ENCODE measurements around the gene RCBTB1. TPM values are rescaled to one million over a fixed set of nuclear protein-coding genes. Genes with fewer than 3 reads are reported as not detected.

The RCBTB1 gene
- total RNA-seq, 1 experiment from 2014 or later = 16.8 TPM

GRCh38 chr13:49540552-49540951, 44.8 kb downstream of the RCBTB1 start:
- H3K4me1 Mint-ChIP-seq (ENCODE audit: insufficient read depth, unreplicated experiment) = no peaks in the 10 kb centered on the region
- BruUV-seq (replicated peaks) = no TSS peak
- ChIA-PET POLR2A (interaction anchor here (1.2 kb wide), 1 partner anchor 30 kb away, joined by 4 read pairs; no protein-coding TSS in a partner anchor), CTCF (interaction anchor here (0.6 kb wide), 1 partner anchor 286 kb away, joined by 3 read pairs; no protein-coding TSS in a partner anchor)
- peaks cover 90% of the 10 kb centered on the region for H3K36me3 Mint-ChIP-seq (ENCODE audit: insufficient read depth, unreplicated experiment)
- H3K9me3 Mint-ChIP-seq (ENCODE audit: unreplicated experiment) = no peaks in the 10 kb centered on the region
- H3K27ac Mint-ChIP-seq (ENCODE audit: low read depth, unreplicated experiment) = no peak overlapping the region
- no peak overlapping the region for H3K4me3 Mint-ChIP-seq (ENCODE audit: unreplicated experiment)
- peak; percentile 3 for DNase-seq (ENCODE audit: unreplicated experiment)
- intact Hi-C loops (cut with micrococcal nuclease) = no loop called here
- TF ChIP-seq CTCF (IDR thresholded peaks at IDR 0.05; ENCODE audit: unreplicated experiment) = no peak
- H3K27me3 Mint-ChIP-seq (ENCODE audit: insufficient read depth, unreplicated experiment) = no peaks in the 10 kb centered on the region

GRCh38 chr13:49539746-49540145, 45.6 kb downstream of the RCBTB1 start:
- Mint-ChIP-seq H3K4me1 (ENCODE audit: insufficient read depth, unreplicated experiment) (no peaks in the 10 kb centered on the region), H3K36me3 (ENCODE audit: insufficient read depth, unreplicated experiment) (peaks cover 82% of the 10 kb centered on the region), H3K9me3 (ENCODE audit: unreplicated experiment) (no peaks in the 10 kb centered on the region), H3K4me3 (ENCODE audit: unreplicated experiment) (no peak overlapping the region), H3K27me3 (ENCODE audit: insufficient read depth, unreplicated experiment) (no peaks in the 10 kb centered on the region), H3K27ac (ENCODE audit: low read depth, unreplicated experiment) (no peak overlapping the region)
- TF ChIP-seq CTCF (IDR thresholded peaks at IDR 0.05; ENCODE audit: unreplicated experiment) = no peak
- CTCF ChIA-PET = interaction anchor here (0.5 to 0.6 kb wide), 2 partner anchors 22 to 163 kb away, joined by 3 read pairs; no protein-coding TSS in a partner anchor
- no TSS peak for BruUV-seq (replicated peaks)
- no peak for DNase-seq (ENCODE audit: unreplicated experiment)
- intact Hi-C loops (cut with micrococcal nuclease) = no loop called here
- POLR2A ChIA-PET = interaction anchor here (1.2 kb wide), 1 partner anchor 30 kb away, joined by 4 read pairs; no protein-coding TSS in a partner anchor

- intact Hi-C loops (cut with micrococcal nuclease) = no loop called here
- ChIA-PET CTCF (interaction anchor here (0.5 to 0.6 kb wide), 2 partner anchors 10 to 162 kb away, joined by 3 to 5 read pairs; no protein-coding TSS in a partner anchor), POLR2A (interaction anchor here (1.2 kb wide), 1 partner anchor 31 kb away, joined by 4 read pairs; no protein-coding TSS in a partner anchor)
- H3K36me3 Mint-ChIP-seq (ENCODE audit: insufficient read depth, unreplicated experiment) = peaks cover 78% of the 10 kb centered on the region
- no peak for DNase-seq (ENCODE audit: unreplicated experiment)
- no peaks in the 10 kb centered on the region for H3K4me1 Mint-ChIP-seq (ENCODE audit: insufficient read depth, unreplicated experiment)
- no peak overlapping the region for H3K4me3 Mint-ChIP-seq (ENCODE audit: unreplicated experiment)
- no peaks in the 10 kb centered on the region for H3K9me3 Mint-ChIP-seq (ENCODE audit: unreplicated experiment)
- H3K27me3 Mint-ChIP-seq (ENCODE audit: insufficient read depth, unreplicated experiment) = no peaks in the 10 kb centered on the region
- no TSS peak for BruUV-seq (replicated peaks)
- no peak for TF ChIP-seq CTCF (IDR thresholded peaks at IDR 0.05; ENCODE audit: unreplicated experiment)
- no peak overlapping the region for H3K27ac Mint-ChIP-seq (ENCODE audit: low read depth, unreplicated experiment)
Observed at GRCh38 chr13:49539313-49539712, 46.0 kb downstream of the RCBTB1 start.

- no TSS peak for BruUV-seq (replicated peaks)
- CTCF ChIA-PET = interaction anchor here (0.6 to 0.9 kb wide), 4 partner anchors 29 to 1587 kb away, joined by 3 to 4 read pairs (median 3); no protein-coding TSS in a partner anchor
- H3K36me3 Mint-ChIP-seq (ENCODE audit: insufficient read depth, unreplicated experiment) = peaks cover 69% of the 10 kb centered on the region
- no peak for DNase-seq (ENCODE audit: unreplicated experiment)
- no peaks in the 10 kb centered on the region for H3K4me1 Mint-ChIP-seq (ENCODE audit: insufficient read depth, unreplicated experiment)
- no peaks in the 10 kb centered on the region for H3K27me3 Mint-ChIP-seq (ENCODE audit: insufficient read depth, unreplicated experiment)
- POLR2A ChIA-PET = interaction anchor here (0.6 kb wide), 1 partner anchor 46 kb away, joined by 4 read pairs; no protein-coding TSS in a partner anchor
- no peak for TF ChIP-seq CTCF (IDR thresholded peaks at IDR 0.05; ENCODE audit: unreplicated experiment)
- H3K4me3 Mint-ChIP-seq (ENCODE audit: unreplicated experiment) = no peak overlapping the region
- intact Hi-C loops (cut with micrococcal nuclease) = no loop called here
- H3K9me3 Mint-ChIP-seq (ENCODE audit: unreplicated experiment) = no peaks in the 10 kb centered on the region
- H3K27ac Mint-ChIP-seq (ENCODE audit: low read depth, unreplicated experiment) = no peak overlapping the region
Observed at GRCh38 chr13:49538404-49538803, 47.0 kb downstream of the RCBTB1 start.
